AG04450 (cell line): Measurements from ENCODE around the gene CDH4. TPM values are rescaled to one million over a fixed set of nuclear protein-coding genes. Genes with fewer than 3 reads are reported as not detected.
"Not testable (repeated sequence)": the region's sequence is repeated elsewhere in the genome, so short reads cannot be mapped to it uniquely, and the experiment has no call there.

ENCODE experiments used
- CTCF ChIA-PET: fragments of 300-600, 350-600 bp; formaldehyde crosslinking; extraction: SDS; loops from one replicate; lab custom pipeline; 2022; ENCODE audit warnings: antibody characterized with exemption, inconsistent platforms; lab: Charles Lee
- POLR2A ChIA-PET: fragments of 350-600 bp; formaldehyde crosslinking; extraction: SDS; loops from one replicate; lab custom pipeline; 2021; ENCODE audit warnings: antibody characterized with exemption, inconsistent platforms; lab: Yijun Ruan, JAX
- DNase-seq: peaks from one replicate; pipeline ENCODE4 v3.0.0-alpha.2; 2011; ENCODE audit warnings: low read depth, low spot score
- H3K27ac ChIP-seq: one replicate; pipeline ENCODE4 v1.5.1; 2012; ENCODE audit warnings: low read depth, low read length, control low read depth
- H3K27me3 ChIP-seq: one replicate; pipeline ENCODE4 v1.6.0; 2012; ENCODE audit warnings: low read length; ENCODE audit not compliant: control insufficient read depth, insufficient read depth
- H3K4me3 ChIP-seq: 2 replicates; pipeline ENCODE4 v1.5.1; 2011; ENCODE audit warnings: mild to moderate bottlenecking, low read depth, low read length, control low read depth
- H3K9me3 ChIP-seq: 2 replicates; pipeline ENCODE4 v1.5.1; 2012; ENCODE audit warnings: low read length; ENCODE audit not compliant: control insufficient read depth, insufficient read depth
- CTCF ChIP-seq: IDR thresholded peaks from 2 replicates; pipeline ENCODE4 v1.5.1; 2011; ENCODE audit warnings: low read depth, low read length, control low read depth, inconsistent platforms
- polyA plus RNA-seq: library from polyadenylated mRNA; depleted of rRNA; stranded (reverse); fragments of >200 nt; gene quantifications from 2 replicates; pipeline ENCODE4 v1.2.3, GENCODE V29; 2011

Gene CDH4
- polyA plus RNA-seq, 1 experiment = 1.6 TPM

- Histone ChIP-seq H3K4me3 (no peak overlapping the region), H3K9me3 (no peaks in the 10 kb centered on the region), H3K27me3 (no peaks in the 10 kb centered on the region), H3K27ac (no peak overlapping the region)
- no peak for TF ChIP-seq CTCF
- POLR2A ChIA-PET = no interaction called here
- CTCF ChIA-PET = no interaction called here
- DNase-seq = no peak
These were observed 198.5 kb downstream of the CDH4 start for GRCh38 chr20:61450549-61450948.

- no peak overlapping the region for H3K27ac ChIP-seq
- POLR2A ChIA-PET = no interaction called here
- H3K4me3 ChIP-seq = no peak overlapping the region
- CTCF ChIA-PET = no interaction called here
- H3K9me3 ChIP-seq = no peaks in the 10 kb centered on the region
- no peak for DNase-seq
- no peaks in the 10 kb centered on the region for H3K27me3 ChIP-seq
- no peak for TF ChIP-seq CTCF
These were observed 198.9 kb downstream of the CDH4 start for GRCh38 chr20:61451009-61451408.

DNA sequence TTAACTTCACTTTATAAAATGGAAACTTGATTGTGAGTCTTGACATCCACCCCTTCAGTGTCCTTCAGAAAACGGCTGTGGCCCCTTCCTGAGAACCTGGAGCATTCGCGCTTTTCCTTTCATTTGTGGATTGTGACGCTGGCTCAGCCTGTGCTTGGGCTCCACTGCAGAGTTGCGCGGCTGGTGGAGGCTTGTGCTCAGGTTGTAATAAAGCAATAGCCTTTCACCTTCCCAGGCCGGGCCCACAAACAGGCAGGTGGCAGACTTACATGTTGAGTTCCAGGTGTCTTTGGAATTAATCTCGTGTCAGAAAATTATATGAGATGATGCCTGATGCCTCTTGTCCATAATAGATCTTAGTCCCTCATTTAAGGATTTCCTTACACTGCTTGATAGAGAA lies 199.9 kb downstream of the CDH4 start:
- ChIA-PET CTCF (no interaction called here), POLR2A (no interaction called here)
- Histone ChIP-seq H3K27me3 (no peaks in the 10 kb centered on the region), H3K4me3 (no peak overlapping the region), H3K27ac (no peak overlapping the region), H3K9me3 (no peaks in the 10 kb centered on the region)
- TF ChIP-seq CTCF = no peak
- no peak for DNase-seq

- no peak overlapping the region for H3K4me3 ChIP-seq
- DNase-seq = no peak
- CTCF ChIA-PET = no interaction called here
- no peak for TF ChIP-seq CTCF
- POLR2A ChIA-PET = no interaction called here
- H3K27ac ChIP-seq = no peak overlapping the region
- no peaks in the 10 kb centered on the region for H3K9me3 ChIP-seq
- H3K27me3 ChIP-seq = no peaks in the 10 kb centered on the region
These were observed 201.2 kb downstream of the CDH4 start for GRCh38 chr20:61453219-61453618.

DNA sequence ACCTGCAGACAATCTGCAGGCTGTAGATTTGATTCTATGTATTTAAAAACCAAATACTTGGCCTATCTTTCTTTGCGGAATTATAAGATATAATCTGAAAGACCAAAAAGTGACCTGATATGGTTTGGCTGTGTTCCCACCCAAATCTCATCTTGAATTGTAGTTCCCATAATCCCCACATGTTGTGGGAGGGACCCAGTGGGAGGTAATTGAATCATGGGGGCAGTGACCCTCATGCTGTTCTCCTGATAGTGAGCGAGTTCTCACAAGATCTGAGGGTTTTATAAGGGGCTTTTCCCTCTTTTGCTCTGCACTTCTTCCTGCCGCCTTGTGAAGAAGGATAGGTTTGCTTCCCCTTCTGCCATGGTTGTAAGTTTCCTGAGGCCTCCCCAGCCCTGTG lies 201.6 kb downstream of the CDH4 start:
- POLR2A ChIA-PET, CTCF ChIA-PET: not testable (repeated sequence)

GRCh38 chr20:61454053-61454452 lies 202.0 kb downstream of the CDH4 start:
- Histone ChIP-seq H3K27ac (no peak overlapping the region), H3K4me3 (no peak overlapping the region), H3K9me3 (no peaks in the 10 kb centered on the region), H3K27me3 (no peaks in the 10 kb centered on the region)
- ChIA-PET CTCF (no interaction called here), POLR2A (no interaction called here)
- no peak for TF ChIP-seq CTCF
- DNase-seq = no peak

More for the DNA sequence above, 201.6 kb downstream of the CDH4 start:
- H3K9me3 ChIP-seq, H3K27ac ChIP-seq, H3K27me3 ChIP-seq, DNase-seq, H3K4me3 ChIP-seq: not testable (repeated sequence)
